Endodermal cell (in vitro differentiated cells): ENCODE results near the gene INHBB. TPM values are rescaled to one million over a fixed set of nuclear protein-coding genes. Genes with fewer than 3 reads are reported as not detected.
A peak's percentile ranks its signal among the peaks of the same experiment; 100 is the strongest.

ENCODE experiments used
- DNase-seq: peaks from one replicate; pipeline ENCODE4 v3.0.0-alpha.2; 2017
- H3K27ac ChIP-seq: 2 replicates; pipeline ENCODE4 v1.5.1; 2013; ENCODE audit warnings: mild to moderate bottlenecking, low read depth, low read length, moderate library complexity
- H3K27me3 ChIP-seq: 2 replicates; pipeline ENCODE4 v1.6.1; 2013; ENCODE audit warnings: mild to moderate bottlenecking, low read length, moderate library complexity; ENCODE audit not compliant: insufficient read depth, control insufficient read depth, poor library complexity, severe bottlenecking
- H3K36me3 ChIP-seq: 2 replicates; pipeline ENCODE4 v1.7.0; 2013; ENCODE audit warnings: mild to moderate bottlenecking, low read length, moderate library complexity; ENCODE audit not compliant: control insufficient read depth, insufficient read depth
- H3K4me1 ChIP-seq: one replicate; pipeline ENCODE4 v1.7.0; 2013; ENCODE audit warnings: low read length; ENCODE audit not compliant: control insufficient read depth, insufficient read depth
- H3K4me3 ChIP-seq: 2 replicates; pipeline ENCODE4 v1.5.1; 2013; ENCODE audit warnings: mild to moderate bottlenecking, low read length, moderate library complexity
- H3K9ac ChIP-seq: 2 replicates; pipeline ENCODE4 v1.6.1; 2013; ENCODE audit warnings: mild to moderate bottlenecking, low read length, moderate library complexity; ENCODE audit not compliant: poor library complexity, severe bottlenecking; ENCODE audit errors: extremely low read depth
- H3K9me3 ChIP-seq: 2 replicates; pipeline ENCODE4 v1.6.1; 2013; ENCODE audit warnings: mild to moderate bottlenecking, low read length, moderate library complexity; ENCODE audit not compliant: control insufficient read depth
- H3K27ac Mint-ChIP-seq: 2 replicates; pipeline ENCODE4 v1.8.0; 2020; ENCODE audit warnings: mixed read lengths
- H3K27me3 Mint-ChIP-seq: 2 replicates; pipeline ENCODE4 v1.8.0; 2021; ENCODE audit warnings: mild to moderate bottlenecking, mixed read lengths; ENCODE audit not compliant: insufficient read depth
- H3K36me3 Mint-ChIP-seq: 2 replicates; pipeline ENCODE4 v1.8.0; 2020; ENCODE audit warnings: low read depth, mixed read lengths
- H3K4me1 Mint-ChIP-seq: 2 replicates; pipeline ENCODE4 v1.8.0; 2020; ENCODE audit warnings: mixed read lengths
- H3K4me3 Mint-ChIP-seq: 2 replicates; pipeline ENCODE4 v1.8.0; 2020; ENCODE audit warnings: mild to moderate bottlenecking, moderate library complexity, mixed read lengths
- H3K9me3 Mint-ChIP-seq: 2 replicates; pipeline ENCODE4 v1.8.0; 2020; ENCODE audit warnings: mild to moderate bottlenecking, mixed read lengths
- CTCF ChIP-seq: fragments of 200-600 bp; sonication (generic); conservative IDR thresholded peaks from 2 replicates; pipeline ENCODE4 v1.5.0; 2021; ENCODE audit warnings: antibody characterized with exemption, mild to moderate bottlenecking
- WGBS, 2 experiments: methylation state at CpG; one replicate each; pipeline versions ENCODE4 v1.1.5 to v1.1.7; 2013; ENCODE audit warnings: missing lambda C conversion rate in 2 of 2, mixed read lengths in 1 of 2; ENCODE audit not compliant: insufficient coverage in 1 of 2, insufficient read length in 1 of 2; 5-methylcytosine and 5-hydroxymethylcytosine counted together
- total RNA-seq, 2 donors: library from RNA; stranded (reverse); fragmentation: NEBNext Ultra II Directional in 1 of 2; extraction: Animal tissue kit (Norgen Biotek cat#: 25700) in 1 of 2; gene quantifications; 2 replicates in 1 of 2; 3 replicates in 1 of 2; pipeline ENCODE4 v1.2.1, GENCODE V29; 2021

The INHBB gene
- total RNA-seq, 2 donors from 2014 or later, result not detected

- no peaks in the 10 kb centered on the region for H3K36me3 ChIP-seq
- no peaks in the 10 kb centered on the region for H3K9me3 ChIP-seq
- H3K27me3 ChIP-seq, result no peaks in the 10 kb centered on the region
- no peaks in the 10 kb centered on the region for H3K4me1 ChIP-seq
- no peak for TF ChIP-seq CTCF
- no peak overlapping the region for H3K27ac Mint-ChIP-seq
- H3K9ac ChIP-seq, result no peak overlapping the region
- DNase-seq, result peak; percentile 50
- no peaks in the 10 kb centered on the region for H3K9me3 Mint-ChIP-seq
- 78 to 85% methylated on average over 7 to 13 of the region's 13 CpGs for WGBS, 2 experiments
- no peaks in the 10 kb centered on the region for H3K36me3 Mint-ChIP-seq
- no peak overlapping the region for H3K27ac ChIP-seq
- peaks cover 7% of the 10 kb centered on the region for H3K27me3 Mint-ChIP-seq
- H3K4me3 ChIP-seq, result no peak overlapping the region
- no peak overlapping the region for H3K4me3 Mint-ChIP-seq
- H3K4me1 Mint-ChIP-seq, result peaks cover 5% of the 10 kb centered on the region
Observed at GRCh38 chr2:120384486-120385354, 38.8 kb downstream of the INHBB start.

- Histone ChIP-seq H3K27me3 (peaks cover 6% of the 10 kb centered on the region), H3K4me1 (no peaks in the 10 kb centered on the region), H3K4me3 (no peak overlapping the region), H3K36me3 (no peaks in the 10 kb centered on the region), H3K9me3 (no peaks in the 10 kb centered on the region), H3K27ac (no peak overlapping the region), H3K9ac (no peak overlapping the region)
- Mint-ChIP-seq H3K4me1 (peaks cover 5% of the 10 kb centered on the region), H3K27me3 (peaks cover 9% of the 10 kb centered on the region), H3K4me3 (no peak overlapping the region), H3K9me3 (no peaks in the 10 kb centered on the region), H3K27ac (no peak overlapping the region), H3K36me3 (no peaks in the 10 kb centered on the region)
- 40 to 66% methylated on average over 1 to 4 of the region's 4 CpGs for WGBS, 2 experiments
- no peak for TF ChIP-seq CTCF
- DNase-seq, result peak; percentile 75
Observed at GRCh38 chr2:120385355-120386127, 39.6 kb downstream of the INHBB start.

- Histone ChIP-seq H3K27me3 (peaks cover 11% of the 10 kb centered on the region), H3K9ac (no peak overlapping the region), H3K4me3 (no peak overlapping the region), H3K27ac (no peak overlapping the region), H3K4me1 (no peaks in the 10 kb centered on the region), H3K9me3 (no peaks in the 10 kb centered on the region), H3K36me3 (no peaks in the 10 kb centered on the region)
- H3K27me3 Mint-ChIP-seq, result peaks cover 6% of the 10 kb centered on the region
- no peaks in the 10 kb centered on the region for H3K36me3 Mint-ChIP-seq
- peaks cover 5% of the 10 kb centered on the region for H3K4me1 Mint-ChIP-seq
- no peak overlapping the region for H3K27ac Mint-ChIP-seq
- H3K4me3 Mint-ChIP-seq, result no peak overlapping the region
- DNase-seq, result no peak
- TF ChIP-seq CTCF, result no peak
- no peaks in the 10 kb centered on the region for H3K9me3 Mint-ChIP-seq
- 74 to 86% methylated on average over 3 to 9 of the region's 9 CpGs for WGBS, 2 experiments
Observed at GRCh38 chr2:120388222-120389035, 42.5 kb downstream of the INHBB start.
